Mammary epithelial cell (primary cell): Measurements from ENCODE around the gene GLIPR2.

Experiments used
- EZH2 ChIP-seq: IDR thresholded peaks from 2 replicates; pipeline ENCODE4 v1.6.1; 2012; ENCODE audit warnings: low read length, inconsistent platforms, borderline replicate concordance
- TF ChIP-seq, protein P1 (sequence below), 2 donors: IDR thresholded peaks in 1 of 2; conservative IDR thresholded peaks in 1 of 2; 2 replicates each; pipeline ENCODE4 v1.5.1; 2011 to 2012; ENCODE audit warnings: inconsistent platforms in 2 of 2, low read length in 2 of 2, mild to moderate bottlenecking in 2 of 2, control low read depth in 1 of 2, low read depth in 1 of 2; ENCODE audit not compliant: insufficient read depth in 1 of 2; ENCODE audit errors: extremely low read depth in 1 of 2

DNA sequence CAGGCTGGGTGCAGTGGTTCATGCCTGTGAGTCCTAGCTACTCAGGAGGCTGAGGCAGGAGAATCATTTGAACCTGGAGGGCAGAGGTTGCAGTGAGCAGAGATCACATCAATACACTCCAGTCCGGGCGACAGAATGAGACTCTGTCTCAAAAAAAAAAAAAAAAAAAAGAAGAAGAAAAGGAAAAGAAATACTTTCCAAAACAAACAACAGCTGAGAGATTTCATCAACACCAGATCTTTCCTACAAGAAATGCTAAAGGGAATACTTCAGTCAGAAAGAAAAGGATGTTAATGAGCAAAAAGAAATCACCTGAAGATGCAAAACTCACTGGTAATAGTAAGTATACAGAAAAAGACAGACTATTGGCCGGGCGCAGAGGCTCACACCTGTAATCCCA lies 41.0 kb downstream of the GLIPR2 start:
- TF ChIP-seq, protein P1, sequence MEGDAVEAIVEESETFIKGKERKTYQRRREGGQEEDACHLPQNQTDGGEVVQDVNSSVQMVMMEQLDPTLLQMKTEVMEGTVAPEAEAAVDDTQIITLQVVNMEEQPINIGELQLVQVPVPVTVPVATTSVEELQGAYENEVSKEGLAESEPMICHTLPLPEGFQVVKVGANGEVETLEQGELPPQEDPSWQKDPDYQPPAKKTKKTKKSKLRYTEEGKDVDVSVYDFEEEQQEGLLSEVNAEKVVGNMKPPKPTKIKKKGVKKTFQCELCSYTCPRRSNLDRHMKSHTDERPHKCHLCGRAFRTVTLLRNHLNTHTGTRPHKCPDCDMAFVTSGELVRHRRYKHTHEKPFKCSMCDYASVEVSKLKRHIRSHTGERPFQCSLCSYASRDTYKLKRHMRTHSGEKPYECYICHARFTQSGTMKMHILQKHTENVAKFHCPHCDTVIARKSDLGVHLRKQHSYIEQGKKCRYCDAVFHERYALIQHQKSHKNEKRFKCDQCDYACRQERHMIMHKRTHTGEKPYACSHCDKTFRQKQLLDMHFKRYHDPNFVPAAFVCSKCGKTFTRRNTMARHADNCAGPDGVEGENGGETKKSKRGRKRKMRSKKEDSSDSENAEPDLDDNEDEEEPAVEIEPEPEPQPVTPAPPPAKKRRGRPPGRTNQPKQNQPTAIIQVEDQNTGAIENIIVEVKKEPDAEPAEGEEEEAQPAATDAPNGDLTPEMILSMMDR (conservative IDR thresholded peaks at IDR 0.05 in 1 of 2, IDR thresholded peaks at IDR 0.05 in 1 of 2; ENCODE audit: extremely low read depth in 1 of 2, insufficient read depth in 1 of 2, low read depth in 1 of 2, low read length in 2 of 2): no peak
- no peak for TF ChIP-seq EZH2
